A673 (cell line): ENCODE measurements around the gene MSANTD1. TPM values are rescaled to one million over a fixed set of nuclear protein-coding genes. Genes with fewer than 3 reads are reported as not detected.

Experiments used
- BruUV-seq: library from RNA; stranded (reverse); fragments of 400-500 nt; replicated peaks from 2 replicates; lab custom pipeline; 2021; lab: Mats Ljungman, UMichigan
- CTCF ChIA-PET: fragments of 300-600 bp; sonication (Branson Sonifier 250); formaldehyde crosslinking; loops from one replicate; lab custom pipeline; 2022; ENCODE audit warnings: antibody characterized with exemption; lab: Charles Lee
- POLR2A ChIA-PET: fragments of 300-600 bp; sonication (Branson Sonifier 250); formaldehyde crosslinking; loops from one replicate; lab custom pipeline; 2022; ENCODE audit warnings: antibody characterized with exemption; ENCODE audit not compliant: low non-redundant PET; lab: Charles Lee
- DNase-seq: peaks from one replicate; pipeline ENCODE4 v3.0.0-alpha.2; 2015; ENCODE audit warnings: low spot score
- H3K27ac ChIP-seq: fragments of 200-600 bp; sonication (generic); 2 replicates; pipeline ENCODE4 v1.5.1; 2016; ENCODE audit warnings: mixed run types, low read depth, mild to moderate bottlenecking, mixed read lengths, antibody characterized with exemption, low read length; ENCODE audit not compliant: poor library complexity, severe bottlenecking
- H3K27me3 ChIP-seq: fragments of 200-600 bp; sonication (generic); replicated peaks from 2 replicates; pipeline ENCODE4 v1.6.1; 2017; ENCODE audit warnings: mixed run types, low read depth, mild to moderate bottlenecking, mixed read lengths, antibody characterized with exemption, low read length; ENCODE audit not compliant: insufficient read depth, poor library complexity
- H3K36me3 ChIP-seq: fragments of 200-600 bp; sonication (generic); 2 replicates; pipeline ENCODE4 v1.6.1; 2016; ENCODE audit warnings: mixed run types, mild to moderate bottlenecking, mixed read lengths, antibody characterized with exemption, low read length; ENCODE audit not compliant: insufficient read depth, poor library complexity, severe bottlenecking
- H3K4me1 ChIP-seq: fragments of 200-600 bp; sonication (generic); 2 replicates; pipeline ENCODE4 v1.6.1; 2017; ENCODE audit warnings: mixed run types, mild to moderate bottlenecking, mixed read lengths, antibody characterized with exemption, low read length; ENCODE audit not compliant: insufficient read depth, poor library complexity, severe bottlenecking
- H3K4me3 ChIP-seq: fragments of 200-600 bp; sonication (generic); 2 replicates; pipeline ENCODE4 v1.5.1; 2016; ENCODE audit warnings: low read depth, mixed run types, mild to moderate bottlenecking, mixed read lengths, low read length; ENCODE audit not compliant: poor library complexity, severe bottlenecking
- H3K9me3 ChIP-seq: fragments of 200-600 bp; sonication (generic); 2 replicates; pipeline ENCODE4 v1.6.1; 2016; ENCODE audit warnings: mixed run types, low read depth, mild to moderate bottlenecking, mixed read lengths, antibody characterized with exemption, low read length; ENCODE audit not compliant: poor library complexity, severe bottlenecking
- CTCF ChIP-seq: fragments of 300-800, 200-600 bp; sonication (generic); conservative IDR thresholded peaks from 2 replicates; pipeline ENCODE4 v1.5.1; 2017; ENCODE audit warnings: low read depth, mild to moderate bottlenecking, antibody characterized with exemption, low read length, moderate library complexity, mixed read lengths
- EZH2 ChIP-seq: fragments of 200-600 bp; sonication (generic); IDR thresholded peaks from 2 replicates; pipeline ENCODE4 v1.6.1; 2017; ENCODE audit warnings: borderline replicate concordance, low read depth, mild to moderate bottlenecking, mixed read lengths, antibody characterized with exemption, low read length; ENCODE audit not compliant: poor library complexity, severe bottlenecking
- intact Hi-C: fragments of 100-400 bp; cut with micrococcal nuclease; formaldehyde crosslinking; loops from one replicate; pipeline ENCODE4 v1.10.0; 2022; ENCODE audit not compliant: unreplicated experiment
- total RNA-seq: library from RNA; stranded (reverse); gene quantifications from 2 replicates; pipeline ENCODE4 v1.2.3, GENCODE V29; 2021

MSANTD1 gene
- total RNA-seq, 1 experiment from 2014 or later: 2.3 TPM

DNA sequence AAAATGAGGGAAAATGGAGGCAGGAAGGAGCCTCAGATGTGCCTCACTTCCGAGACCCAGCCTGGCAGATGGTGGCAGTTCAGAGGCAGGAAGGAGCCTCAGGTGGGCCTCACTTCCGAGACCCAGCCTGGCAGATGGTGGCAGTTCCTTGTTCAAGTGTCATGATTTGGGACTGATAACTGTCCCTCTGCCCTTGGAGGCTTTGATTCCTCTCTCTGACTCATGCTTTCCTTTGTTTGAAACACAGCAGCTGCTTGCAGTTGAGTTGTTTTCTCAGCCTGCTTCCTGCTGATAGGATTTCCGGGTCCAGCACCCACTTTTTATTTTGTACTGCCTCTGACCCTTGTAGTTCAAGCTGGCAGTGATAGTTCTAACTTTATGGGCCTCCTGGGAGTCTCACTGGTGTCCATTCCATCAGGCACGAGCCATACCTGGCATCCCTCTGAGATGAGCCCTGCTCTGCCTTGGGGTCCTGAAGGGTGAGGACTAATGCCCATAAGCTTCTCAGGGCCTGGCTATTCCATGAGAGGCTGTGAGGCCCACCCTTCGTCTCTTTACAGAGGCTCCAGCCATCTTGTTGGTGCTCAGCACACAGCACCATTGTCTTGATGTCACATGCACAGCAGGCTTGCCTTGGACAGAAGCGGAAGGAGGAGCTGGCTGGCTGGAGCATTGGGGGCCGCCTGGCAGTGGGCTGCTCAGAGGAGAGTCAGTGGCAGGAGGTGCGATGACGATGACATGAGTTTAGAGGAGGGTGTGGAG is 56.8 kb downstream of the MSANTD1 start:
- POLR2A ChIA-PET: no interaction called here
- Histone ChIP-seq H3K36me3 (no peaks in the 10 kb centered on the region), H3K4me3 (no peak overlapping the region), H3K9me3 (no peaks in the 10 kb centered on the region), H3K27ac (no peak overlapping the region), H3K4me1 (peaks cover 34% of the 10 kb centered on the region), H3K27me3 (no peaks in the 10 kb centered on the region)
- DNase-seq: peak; percentile 24
- intact Hi-C loops: no loop called here
- no TSS peak for BruUV-seq
- CTCF ChIA-PET: no interaction called here
- TF ChIP-seq EZH2 (no peak), CTCF (no peak)

Other genes starting within 250 kb of the MSANTD1 start
- not detected in 2 replicates for gene HTT-AS, start 174.6 kb upstream of the MSANTD1 start, total RNA-seq
- 66.8 and 86.6 TPM in 2 replicates for gene HTT, start 174.5 kb upstream of the MSANTD1 start, total RNA-seq
- gene RGS12, start 43.9 kb downstream of the MSANTD1 start, total RNA-seq: 53.9 and 56.7 TPM in 2 replicates
- gene HGFAC, start 192.8 kb downstream of the MSANTD1 start, total RNA-seq: 4.8 TPM in 2 replicates
- gene DOK7, start 214.1 kb downstream of the MSANTD1 start, total RNA-seq: not detected in 2 replicates